Testis (tissue), 2 donors: ENCODE measurements around the gene ARHGEF10L.

Experiments
- POLR2A ChIP-seq: fragments of 450-650 bp; IDR thresholded peaks from one replicate; pipeline ENCODE4 v1.6.1; 2017; ENCODE audit warnings: antibody characterized with exemption, mild to moderate bottlenecking, moderate library complexity
- TF ChIP-seq, protein P1 (sequence below), 3 experiments: fragments of 450-650 bp in 2 of 3; fragments of 200-600 bp in 1 of 3; sonication (generic) in 1 of 3; IDR thresholded peaks; one replicate each; pipeline ENCODE4 v1.5.1; 2016 to 2019; ENCODE audit warnings: antibody characterized with exemption in 3 of 3, mild to moderate bottlenecking in 2 of 3, moderate library complexity in 1 of 3

DNA sequence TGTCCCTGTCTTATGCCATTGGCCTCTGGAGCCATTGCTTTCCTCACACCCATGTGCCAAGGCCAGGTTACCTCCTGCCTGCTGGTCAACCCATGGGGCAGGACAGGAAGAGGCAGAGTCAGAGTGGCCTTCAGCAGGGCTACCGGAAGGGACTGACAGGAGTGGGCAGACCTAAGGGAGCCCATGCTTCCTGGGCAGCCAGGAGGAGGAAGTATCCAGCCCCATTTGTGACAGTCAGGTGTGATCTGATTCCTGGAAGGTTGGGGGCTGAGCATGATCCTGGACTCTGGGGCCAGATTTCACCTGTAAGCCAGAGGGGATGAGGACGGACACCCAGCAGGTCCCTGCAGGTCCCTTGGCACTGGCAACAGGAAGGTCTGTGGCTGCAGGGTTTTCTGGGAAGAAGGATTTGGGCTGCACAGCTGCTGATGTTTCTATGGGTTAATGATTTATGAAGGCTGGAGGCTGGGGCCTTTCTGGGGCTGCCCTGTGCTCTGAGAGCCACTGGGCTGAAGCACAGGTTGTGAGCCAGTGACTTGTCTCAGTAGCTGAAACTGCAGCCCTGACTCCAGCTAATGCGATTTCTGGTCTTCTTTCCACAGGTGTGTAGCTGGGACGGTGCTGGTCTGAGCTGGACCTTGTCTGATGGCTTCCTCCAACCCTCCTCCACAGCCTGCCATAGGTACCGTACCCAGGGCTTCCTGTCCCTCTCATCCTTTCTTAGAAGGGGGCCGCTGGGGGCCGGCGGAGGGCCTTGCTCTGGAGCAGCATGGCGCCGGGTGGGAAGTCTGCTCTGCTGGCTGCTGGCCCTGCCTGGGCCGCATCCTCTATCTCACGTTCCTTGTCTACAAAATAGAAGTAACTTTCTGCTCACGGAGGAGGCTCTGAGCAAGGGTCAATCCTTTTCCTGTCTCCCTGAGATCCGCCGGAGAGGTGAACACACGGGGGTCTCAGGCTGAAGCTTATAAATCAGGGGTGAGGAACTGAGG, 40.7 kb downstream of the ARHGEF10L start:
- TF ChIP-seq, protein P1, sequence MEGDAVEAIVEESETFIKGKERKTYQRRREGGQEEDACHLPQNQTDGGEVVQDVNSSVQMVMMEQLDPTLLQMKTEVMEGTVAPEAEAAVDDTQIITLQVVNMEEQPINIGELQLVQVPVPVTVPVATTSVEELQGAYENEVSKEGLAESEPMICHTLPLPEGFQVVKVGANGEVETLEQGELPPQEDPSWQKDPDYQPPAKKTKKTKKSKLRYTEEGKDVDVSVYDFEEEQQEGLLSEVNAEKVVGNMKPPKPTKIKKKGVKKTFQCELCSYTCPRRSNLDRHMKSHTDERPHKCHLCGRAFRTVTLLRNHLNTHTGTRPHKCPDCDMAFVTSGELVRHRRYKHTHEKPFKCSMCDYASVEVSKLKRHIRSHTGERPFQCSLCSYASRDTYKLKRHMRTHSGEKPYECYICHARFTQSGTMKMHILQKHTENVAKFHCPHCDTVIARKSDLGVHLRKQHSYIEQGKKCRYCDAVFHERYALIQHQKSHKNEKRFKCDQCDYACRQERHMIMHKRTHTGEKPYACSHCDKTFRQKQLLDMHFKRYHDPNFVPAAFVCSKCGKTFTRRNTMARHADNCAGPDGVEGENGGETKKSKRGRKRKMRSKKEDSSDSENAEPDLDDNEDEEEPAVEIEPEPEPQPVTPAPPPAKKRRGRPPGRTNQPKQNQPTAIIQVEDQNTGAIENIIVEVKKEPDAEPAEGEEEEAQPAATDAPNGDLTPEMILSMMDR (IDR thresholded peaks at IDR 0.05), result no peak
- TF ChIP-seq POLR2A, result no peak
